HK-2 (cell line): ENCODE results near the gene EFL1.
A peak's percentile ranks its signal among the peaks of the same experiment; 100 is the strongest.
"Not testable (repeated sequence)": the region's sequence is repeated elsewhere in the genome, so short reads cannot be mapped to it uniquely, and the experiment has no call there.

Experiments
- DNase-seq: peaks from one replicate; pipeline ENCODE4 v3.0.0-alpha.2; 2018; ENCODE audit not compliant: unreplicated experiment

The EFL1 gene

DNA sequence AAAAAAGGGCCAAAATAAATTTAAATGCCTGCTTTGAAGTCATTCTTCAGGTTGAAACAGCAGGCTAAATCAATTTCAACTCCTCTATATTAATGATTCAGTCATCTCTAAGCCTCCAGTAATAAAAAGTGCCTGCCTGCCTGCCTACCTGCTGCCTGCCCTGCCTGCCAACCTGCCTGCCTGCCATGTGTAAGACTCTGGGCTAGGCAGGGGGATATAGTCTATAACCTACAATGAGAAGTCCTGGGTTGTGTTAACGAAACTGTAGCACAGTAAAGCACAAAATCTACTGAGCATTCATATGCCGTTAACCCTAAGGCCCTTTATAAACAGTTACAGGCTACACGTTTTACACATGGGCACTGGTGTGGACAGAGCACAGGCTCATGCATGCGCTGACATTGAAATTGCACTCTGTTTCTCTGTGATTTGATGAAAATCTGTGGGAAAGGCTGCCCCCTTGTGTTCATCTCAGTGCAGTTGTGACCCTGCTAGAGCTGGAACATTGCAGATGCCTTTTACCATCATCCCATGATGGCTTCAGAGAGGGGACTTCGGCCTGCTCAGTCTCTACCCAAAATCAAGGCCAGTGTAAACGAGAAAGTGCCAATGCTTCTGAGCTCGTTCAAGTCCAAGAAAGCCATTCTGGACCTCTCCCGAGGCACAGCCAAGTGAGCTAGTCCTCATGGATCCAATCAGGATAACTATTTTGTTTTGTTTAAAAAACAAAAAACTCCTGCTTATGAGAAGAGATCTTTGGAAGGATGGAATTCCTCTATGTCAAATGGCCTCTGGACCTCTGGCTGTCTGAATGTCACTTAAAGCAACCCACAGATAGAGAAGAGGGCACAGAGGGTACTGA is 64.6 kb downstream of the EFL1 start:
- DNase-seq = peak; percentile 57

DNA sequence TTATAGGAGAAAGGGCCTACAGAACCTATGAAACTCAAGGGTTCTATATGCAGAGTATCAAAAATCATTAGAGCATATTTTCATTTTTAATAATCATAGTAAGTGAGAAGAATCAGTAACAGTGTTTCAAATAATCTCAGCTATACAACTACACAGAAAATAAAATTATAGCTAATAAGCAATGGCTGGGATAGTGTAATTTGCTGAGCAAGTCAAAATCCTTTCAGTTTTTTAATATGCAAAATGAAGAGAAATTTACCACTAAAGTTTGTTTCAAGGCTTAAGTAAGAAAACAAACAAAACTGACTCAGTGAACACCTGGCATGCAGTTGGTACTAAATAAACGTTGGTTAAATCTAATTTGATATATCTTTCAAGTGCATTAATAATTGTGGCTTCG is 66.2 kb downstream of the EFL1 start:
- no peak for DNase-seq

- not testable (repeated sequence) for DNase-seq
Measured at GRCh38 chr15:82195818-82196217, 66.7 kb downstream of the EFL1 start.

- DNase-seq = not testable (repeated sequence)
Measured at GRCh38 chr15:82194488-82194887, 68.0 kb downstream of the EFL1 start.

GRCh38 chr15:82193435-82193834 is 69.1 kb downstream of the EFL1 start:
- not testable (repeated sequence) for DNase-seq

- DNase-seq = not testable (repeated sequence)
Measured at GRCh38 chr15:82192394-82192793, 70.1 kb downstream of the EFL1 start.

GRCh38 chr15:82186719-82187406 is 75.7 kb downstream of the EFL1 start:
- no peak for DNase-seq

DNA sequence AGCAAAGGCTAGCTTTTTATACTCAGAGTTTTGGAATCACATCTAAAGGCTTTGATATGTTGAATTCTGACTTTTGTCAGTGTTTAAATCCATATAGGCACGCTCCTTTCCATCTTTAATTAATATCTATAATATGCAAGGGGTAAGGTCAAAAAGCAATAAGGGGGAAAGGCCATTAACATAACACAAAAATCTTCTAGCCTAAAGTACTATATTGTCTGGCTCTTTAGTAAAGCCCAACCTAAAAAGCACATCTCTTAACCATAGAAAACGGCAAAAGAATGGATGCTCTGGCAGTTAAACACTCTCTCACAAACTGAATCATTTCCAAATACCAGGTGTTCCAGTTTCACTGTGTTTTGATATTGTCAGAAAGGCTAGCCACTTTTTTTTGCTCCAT is 76.4 kb downstream of the EFL1 start:
- DNase-seq = no peak

- DNase-seq = no peak
Measured at GRCh38 chr15:82184776-82185175, 77.8 kb downstream of the EFL1 start.

DNA sequence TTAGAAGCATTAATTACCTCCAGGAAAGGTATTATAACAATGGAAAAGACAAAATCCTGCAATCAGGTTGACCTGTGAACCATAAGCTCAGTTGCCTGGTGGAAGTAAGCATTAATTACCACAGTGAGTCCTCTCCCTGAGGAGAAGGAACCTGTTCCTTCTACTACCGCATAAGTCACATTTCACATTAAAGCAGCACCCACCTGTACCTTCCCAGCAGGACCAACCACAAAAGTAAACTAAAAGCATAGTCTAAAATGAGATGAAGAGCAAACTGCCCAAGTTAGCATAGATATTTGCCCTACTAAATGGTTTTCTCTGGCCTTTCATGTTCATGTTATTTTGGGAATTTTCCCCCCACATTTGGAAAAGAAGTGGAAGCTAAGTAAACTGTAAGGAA is 78.2 kb downstream of the EFL1 start:
- no peak for DNase-seq

GRCh38 chr15:82183121-82184031 is 79.2 kb downstream of the EFL1 start:
- no peak for DNase-seq

GRCh38 chr15:82181371-82181770 is 81.2 kb downstream of the EFL1 start:
- DNase-seq = no peak

DNA sequence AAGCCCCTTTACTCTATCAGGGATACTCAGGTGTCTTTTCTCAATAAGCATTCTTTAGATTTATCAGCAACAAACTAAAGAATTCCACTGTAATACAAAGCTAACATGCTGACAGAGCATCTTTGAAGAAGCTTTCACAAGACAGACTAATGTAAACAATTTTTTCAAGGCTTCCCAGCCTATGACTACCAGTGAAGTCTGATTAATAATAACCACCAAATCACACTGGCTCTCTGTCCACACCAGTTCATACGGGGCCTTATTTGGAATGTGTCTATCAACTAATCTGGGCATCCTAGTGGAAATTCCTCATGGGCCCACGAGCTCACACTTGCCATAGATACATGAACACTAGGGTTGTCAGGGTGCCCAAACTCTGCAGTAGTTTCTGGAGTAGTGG is 84.5 kb downstream of the EFL1 start:
- DNase-seq = peak; percentile 20

DNA sequence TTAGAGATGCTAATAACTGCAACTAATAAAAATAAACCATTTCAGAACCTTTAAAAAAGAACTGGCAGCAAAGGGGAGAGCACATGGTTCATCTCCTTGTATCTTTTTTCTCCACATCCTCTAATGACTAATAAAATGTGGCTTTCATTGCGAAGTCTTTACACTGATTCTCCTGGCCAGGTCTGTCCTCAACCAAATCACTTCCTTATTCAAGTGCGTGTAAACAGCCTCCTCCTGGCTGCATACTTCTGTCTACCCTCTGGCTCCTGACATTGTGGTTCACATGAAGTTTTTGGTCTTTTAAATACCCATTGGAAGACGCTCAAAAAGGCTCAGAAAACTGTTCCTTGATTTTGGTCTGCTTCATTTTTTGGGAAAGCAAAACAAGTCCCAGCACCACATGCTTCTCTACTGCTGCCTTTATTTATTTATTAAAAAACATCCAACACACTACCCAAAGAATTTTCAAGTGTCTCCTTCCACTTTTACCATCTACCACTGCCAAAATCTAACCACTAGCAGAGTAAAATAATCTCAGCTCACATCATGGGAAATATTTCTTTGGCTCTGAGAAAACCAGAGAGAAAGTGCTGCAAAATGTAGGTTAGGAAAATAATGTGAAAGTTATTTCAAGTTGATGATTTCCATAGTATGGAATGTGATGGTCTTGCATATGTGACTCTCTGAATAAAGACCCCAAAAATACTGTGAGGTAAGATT is 85.1 kb downstream of the EFL1 start:
- no peak for DNase-seq

GRCh38 chr15:82176542-82176941 is 86.0 kb downstream of the EFL1 start:
- no peak for DNase-seq

GRCh38 chr15:82174471-82175235 is 87.9 kb downstream of the EFL1 start:
- no peak for DNase-seq

- no peak for DNase-seq
Measured at GRCh38 chr15:82173108-82173507, 89.4 kb downstream of the EFL1 start.

- DNase-seq = no peak
Measured at GRCh38 chr15:82172506-82172905, 90.0 kb downstream of the EFL1 start.

GRCh38 chr15:82168757-82169156 is 93.8 kb downstream of the EFL1 start:
- DNase-seq = no peak

DNA sequence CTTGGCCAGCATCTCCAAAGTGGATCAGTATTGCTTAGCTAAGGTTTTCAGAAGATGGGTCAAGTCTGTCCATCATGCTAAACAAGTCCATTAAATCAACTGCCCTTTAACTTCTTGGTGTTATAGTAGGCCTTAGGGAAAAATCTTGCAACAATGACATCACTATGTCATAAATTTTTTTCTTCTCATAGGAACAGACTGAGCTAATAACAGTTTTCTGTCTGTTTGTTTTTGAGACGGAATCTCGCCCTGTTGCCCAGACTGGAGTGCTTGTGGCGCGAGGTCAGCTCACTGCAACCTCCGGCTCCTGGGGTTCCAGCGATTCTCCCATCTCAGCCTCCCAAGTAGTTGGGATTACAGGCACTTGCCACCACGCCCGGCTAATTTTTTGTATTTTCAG is 94.2 kb downstream of the EFL1 start:
- DNase-seq = no peak

GRCh38 chr15:82165948-82166376 is 96.6 kb downstream of the EFL1 start:
- DNase-seq = no peak
